ENCODE results near the gene PFDN1.
A peak's percentile ranks its signal among the peaks of the same experiment; 100 is the strongest.

The PFDN1 gene

DNA sequence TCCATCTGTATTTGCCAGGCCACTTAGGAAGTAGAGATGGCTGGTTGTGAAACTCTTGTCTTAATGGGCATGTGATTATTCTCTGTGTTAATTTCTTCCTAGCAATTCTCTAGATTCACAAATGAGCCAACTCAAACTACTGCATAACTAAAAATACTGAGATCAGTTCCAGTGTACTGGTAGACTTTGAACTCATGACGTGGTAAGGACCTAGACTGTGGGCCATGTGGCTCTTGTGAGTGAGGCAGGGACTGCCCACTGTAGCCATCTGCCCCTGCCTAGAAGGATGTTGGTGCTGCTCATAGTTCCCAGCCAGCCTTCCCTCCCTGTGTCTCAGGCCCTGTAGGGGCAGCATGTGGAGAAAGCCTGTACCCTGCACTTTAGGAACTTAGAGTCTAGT lies 80.5 kb downstream of the PFDN1 start:
- ChIA-PET CTCF (interaction anchor here (1.7 kb wide), 1 partner anchor 22 kb away, joined by 8 read pairs; no protein-coding TSS in a partner anchor), POLR2A (no interaction called here)
- DNase-seq (ENCODE audit: extremely low spot score), result no peak
- TF ChIP-seq, protein P1, sequence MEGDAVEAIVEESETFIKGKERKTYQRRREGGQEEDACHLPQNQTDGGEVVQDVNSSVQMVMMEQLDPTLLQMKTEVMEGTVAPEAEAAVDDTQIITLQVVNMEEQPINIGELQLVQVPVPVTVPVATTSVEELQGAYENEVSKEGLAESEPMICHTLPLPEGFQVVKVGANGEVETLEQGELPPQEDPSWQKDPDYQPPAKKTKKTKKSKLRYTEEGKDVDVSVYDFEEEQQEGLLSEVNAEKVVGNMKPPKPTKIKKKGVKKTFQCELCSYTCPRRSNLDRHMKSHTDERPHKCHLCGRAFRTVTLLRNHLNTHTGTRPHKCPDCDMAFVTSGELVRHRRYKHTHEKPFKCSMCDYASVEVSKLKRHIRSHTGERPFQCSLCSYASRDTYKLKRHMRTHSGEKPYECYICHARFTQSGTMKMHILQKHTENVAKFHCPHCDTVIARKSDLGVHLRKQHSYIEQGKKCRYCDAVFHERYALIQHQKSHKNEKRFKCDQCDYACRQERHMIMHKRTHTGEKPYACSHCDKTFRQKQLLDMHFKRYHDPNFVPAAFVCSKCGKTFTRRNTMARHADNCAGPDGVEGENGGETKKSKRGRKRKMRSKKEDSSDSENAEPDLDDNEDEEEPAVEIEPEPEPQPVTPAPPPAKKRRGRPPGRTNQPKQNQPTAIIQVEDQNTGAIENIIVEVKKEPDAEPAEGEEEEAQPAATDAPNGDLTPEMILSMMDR (IDR thresholded peaks at IDR 0.05; ENCODE audit: control extremely low read depth, extremely low read depth, low read depth, missing control alignments), result no peak

DNA sequence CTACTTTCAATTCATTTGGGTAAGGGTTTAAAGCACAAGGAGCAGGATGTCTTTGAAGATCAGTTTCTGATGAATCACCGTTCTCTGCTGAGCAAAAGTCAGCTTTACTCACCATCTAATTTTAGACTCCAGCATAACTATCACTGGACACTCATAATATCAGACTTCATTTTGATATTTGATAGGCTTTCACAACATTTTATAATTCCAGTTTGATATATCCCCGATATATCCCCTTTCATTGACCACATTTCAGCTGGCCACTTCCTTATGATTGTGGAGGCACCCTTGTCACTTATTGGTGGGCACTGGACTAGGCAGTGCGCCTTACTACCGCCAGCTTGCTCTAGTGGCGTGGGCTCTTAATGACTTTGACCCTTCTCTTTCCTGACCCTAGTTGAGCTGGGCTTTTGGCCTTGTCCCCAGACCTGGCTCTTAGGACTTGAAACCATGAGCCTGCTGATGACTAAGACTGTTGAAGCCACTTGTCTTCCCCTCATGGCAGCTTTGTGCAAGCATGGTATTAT lies 81.1 kb downstream of the PFDN1 start:
- TF ChIP-seq, protein P1 (IDR thresholded peaks at IDR 0.05; ENCODE audit: control extremely low read depth, extremely low read depth, low read depth, missing control alignments), result no peak
- POLR2A ChIA-PET, result no interaction called here
- no peak for DNase-seq (ENCODE audit: extremely low spot score)
- CTCF ChIA-PET, result interaction anchor here (1.7 to 1.9 kb wide), 3 partner anchors 14 to 130 kb away, joined by 6 to 8 read pairs (median 7); no protein-coding TSS in a partner anchor

DNA sequence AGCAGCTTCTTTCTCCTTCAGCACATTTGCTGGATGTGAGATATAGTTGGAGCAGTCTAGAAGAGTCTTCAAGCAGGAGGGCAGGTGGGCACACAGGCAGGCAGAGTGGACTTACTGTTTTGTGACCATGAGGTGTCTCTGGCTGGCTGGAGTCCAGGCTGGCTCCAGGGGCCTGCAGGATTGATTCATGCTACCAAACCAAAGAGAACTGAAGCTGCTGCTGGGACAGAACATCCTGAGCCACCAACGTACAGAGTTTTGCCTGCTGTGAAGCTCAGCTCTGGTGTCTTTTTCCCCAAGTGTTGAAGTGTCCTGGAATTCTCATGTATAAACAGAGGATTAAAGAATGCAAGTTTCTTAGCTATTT lies 82.2 kb downstream of the PFDN1 start:
- DNase-seq (ENCODE audit: extremely low spot score), result no peak
- TF ChIP-seq, protein P1 (IDR thresholded peaks at IDR 0.05; ENCODE audit: control extremely low read depth, extremely low read depth, low read depth, missing control alignments), result no peak
- ChIA-PET CTCF (interaction anchor here (0.7 to 2.7 kb wide), 9 partner anchors 9 to 138 kb away, joined by 3 to 15 read pairs (median 5); no protein-coding TSS in a partner anchor), POLR2A (no interaction called here)

DNA sequence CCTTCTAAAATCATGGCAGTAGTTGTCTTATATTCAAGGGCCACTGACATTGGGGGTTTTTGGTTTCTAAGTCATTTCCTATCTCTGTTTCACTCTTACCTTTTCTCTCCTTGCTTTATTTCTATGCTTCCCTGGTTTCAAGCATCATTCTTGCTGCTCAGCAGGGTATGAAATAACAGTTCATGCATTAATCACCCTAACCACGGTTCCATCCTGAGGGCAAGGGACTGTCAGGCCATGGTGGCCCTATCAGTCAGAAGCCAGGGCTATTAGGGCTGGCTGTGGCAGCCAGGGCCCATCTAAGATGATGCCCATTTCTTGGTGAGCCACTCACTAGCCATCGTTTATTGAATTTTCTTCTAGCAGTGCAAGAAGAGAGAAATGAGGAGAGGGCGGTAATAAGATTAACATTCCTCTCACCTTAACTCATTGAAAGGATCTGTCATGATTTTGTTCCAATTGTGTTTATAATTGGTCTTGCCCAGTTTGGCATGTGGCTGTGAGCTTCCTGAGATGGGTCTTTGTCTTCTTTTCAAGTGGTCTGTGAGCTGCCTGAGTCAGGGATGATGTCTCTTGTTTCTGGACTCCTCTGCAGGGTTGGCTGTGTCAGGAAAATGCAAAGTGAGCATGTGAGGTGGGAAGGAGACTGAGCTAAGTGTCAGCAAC lies 82.7 kb downstream of the PFDN1 start:
- DNase-seq (ENCODE audit: extremely low spot score), result peak; percentile 32
- POLR2A ChIA-PET, result no interaction called here
- CTCF ChIA-PET, result interaction anchor here (1.0 to 2.7 kb wide), 7 partner anchors 8 to 138 kb away, joined by 3 to 15 read pairs (median 5); no protein-coding TSS in a partner anchor
- TF ChIP-seq, protein P1 (IDR thresholded peaks at IDR 0.05; ENCODE audit: control extremely low read depth, extremely low read depth, low read depth, missing control alignments), result no peak

DNA sequence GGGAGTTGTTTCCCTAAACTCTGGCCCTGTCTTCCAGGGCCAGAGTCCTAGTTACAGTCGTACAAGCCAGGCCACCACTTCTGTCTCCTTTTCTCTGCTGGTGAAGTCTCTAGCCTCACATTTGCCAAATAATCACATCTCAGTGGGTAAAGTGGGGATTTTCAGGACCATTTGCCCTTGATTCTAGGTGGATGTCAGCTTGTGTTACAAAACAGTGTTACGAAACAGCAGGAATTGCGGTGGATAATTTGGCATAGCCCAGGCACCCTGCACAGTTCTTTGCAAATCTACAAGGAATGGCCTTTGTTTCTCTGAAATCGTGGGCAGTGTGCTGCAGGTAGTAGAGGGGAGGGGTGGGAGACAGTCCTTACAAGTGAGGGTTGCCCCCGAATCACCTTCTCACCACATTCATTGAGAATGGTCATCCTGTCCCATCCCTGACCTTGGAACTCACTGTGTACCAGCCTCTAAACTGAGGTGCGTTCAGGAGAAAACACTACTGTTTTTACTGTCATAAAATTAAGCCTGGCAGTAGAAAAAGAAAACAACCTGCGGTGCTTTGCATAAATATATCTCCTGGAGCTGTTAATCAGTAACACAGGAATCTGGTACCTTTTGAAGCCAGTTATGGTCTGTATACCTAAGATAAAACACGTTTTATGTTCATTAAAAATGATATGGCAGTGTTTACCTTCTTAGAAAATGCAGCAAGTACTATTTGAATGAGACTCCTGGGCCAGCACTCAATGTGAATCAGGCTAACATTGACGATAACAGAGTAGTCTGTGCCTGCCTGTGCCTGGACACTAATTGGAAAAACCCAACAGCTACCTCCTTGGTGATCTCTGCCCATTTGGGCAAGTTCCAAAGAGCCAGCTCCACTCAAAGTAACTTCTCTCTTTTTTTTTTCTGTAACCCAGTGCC lies 83.6 kb downstream of the PFDN1 start:
- TF ChIP-seq, protein P1 (IDR thresholded peaks at IDR 0.05; ENCODE audit: control extremely low read depth, extremely low read depth, low read depth, missing control alignments), result no peak
- POLR2A ChIA-PET, result no interaction called here
- CTCF ChIA-PET, result interaction anchor here (1.1 to 2.7 kb wide), 4 partner anchors 12 to 50 kb away, joined by 3 to 15 read pairs (median 4); no protein-coding TSS in a partner anchor
- DNase-seq (ENCODE audit: extremely low spot score), result no peak

DNA sequence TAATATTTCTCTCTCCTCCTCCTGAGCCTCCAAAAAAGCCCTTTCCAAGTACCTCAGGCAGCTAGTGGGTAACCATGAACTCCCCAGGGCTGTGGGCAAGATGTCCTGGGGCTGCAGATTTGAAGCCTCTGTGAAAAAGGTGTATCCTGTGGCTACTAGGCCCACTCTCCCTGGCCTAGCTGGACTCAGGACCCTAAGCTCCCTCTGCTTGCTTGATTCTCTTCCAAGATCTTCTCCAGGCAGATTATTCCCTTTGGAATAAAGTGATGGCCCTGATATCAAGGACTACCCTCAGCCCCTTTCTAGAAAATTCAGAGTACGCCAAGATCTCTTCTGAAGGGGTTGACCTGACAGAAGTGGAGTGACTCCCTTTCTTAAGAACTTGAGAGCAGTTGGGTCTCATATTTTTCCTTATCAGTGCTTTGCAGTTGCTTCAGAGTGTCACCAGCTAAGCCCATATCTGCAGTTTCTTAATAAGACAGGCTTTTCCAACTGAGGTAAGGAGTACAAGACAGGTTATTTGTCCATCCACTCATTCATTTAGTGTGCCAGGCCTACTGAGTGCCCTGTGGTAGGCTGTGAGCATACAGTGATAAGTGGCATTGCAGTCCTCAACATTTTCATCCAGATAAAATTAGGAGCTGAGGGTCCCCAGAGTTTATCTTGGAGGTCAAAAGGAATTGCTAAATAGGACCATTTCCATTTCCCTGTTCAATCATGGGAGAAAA lies 85.4 kb downstream of the PFDN1 start:
- DNase-seq (ENCODE audit: extremely low spot score), result no peak
- ChIA-PET CTCF (interaction anchor here (0.9 to 3.1 kb wide), 6 partner anchors 11 to 135 kb away, joined by 3 to 15 read pairs (median 4); no protein-coding TSS in a partner anchor), POLR2A (no interaction called here)
- TF ChIP-seq, protein P1 (IDR thresholded peaks at IDR 0.05; ENCODE audit: control extremely low read depth, extremely low read depth, low read depth, missing control alignments), result no peak

All from GM10248 (cell line).